ENCODE measurements around the gene CYGB. TPM values are rescaled to one million over a fixed set of nuclear protein-coding genes. Genes with fewer than 3 reads are reported as not detected.

CYGB gene
- 11.7 and 14.2 TPM in 2 replicates for total RNA-seq

DNA sequence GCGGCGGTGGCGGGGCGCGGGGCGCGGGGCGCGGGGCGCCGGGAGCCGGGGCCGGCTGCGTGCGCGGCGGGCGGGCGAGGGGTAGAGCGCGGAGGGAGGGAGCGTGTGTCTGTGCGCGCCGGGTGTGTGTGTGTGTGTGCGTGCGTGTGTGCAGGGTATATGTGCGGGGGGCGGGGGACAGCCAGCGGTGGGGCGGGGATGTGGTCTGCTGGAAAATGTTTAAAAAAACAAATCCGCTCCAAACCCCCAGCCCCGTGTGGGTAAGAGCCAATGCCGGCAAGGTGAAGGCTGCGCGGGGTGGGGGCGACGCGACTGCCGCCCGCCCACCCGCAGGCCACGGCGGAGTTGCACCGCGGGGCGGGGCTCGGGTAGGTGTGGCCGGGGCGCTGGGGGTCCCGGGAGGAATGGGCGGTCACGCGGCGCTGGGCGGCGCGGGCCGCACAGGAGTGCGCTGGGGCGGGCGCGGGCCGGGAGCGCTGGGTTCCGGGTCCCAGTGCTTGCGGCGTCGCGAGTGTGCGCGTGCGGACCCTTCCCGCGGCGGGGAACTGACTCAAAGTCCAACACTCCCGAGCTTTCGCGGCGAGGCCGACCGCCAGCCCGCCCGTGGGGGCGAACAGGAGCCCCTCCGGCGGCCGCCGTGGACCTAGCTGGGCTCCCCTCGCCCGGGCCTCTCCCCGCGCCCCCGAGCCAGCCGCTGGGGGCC lies at the start of gene CYGB:
CYGB (minus strand) TSS at position 132 of the 703 bp plus-strand sequence. CDS start 167 bp downstream, outside the sequence.
- DNase-seq (ENCODE audit: low read depth) = peak; percentile 86
- TF ChIP-seq, protein P1, sequence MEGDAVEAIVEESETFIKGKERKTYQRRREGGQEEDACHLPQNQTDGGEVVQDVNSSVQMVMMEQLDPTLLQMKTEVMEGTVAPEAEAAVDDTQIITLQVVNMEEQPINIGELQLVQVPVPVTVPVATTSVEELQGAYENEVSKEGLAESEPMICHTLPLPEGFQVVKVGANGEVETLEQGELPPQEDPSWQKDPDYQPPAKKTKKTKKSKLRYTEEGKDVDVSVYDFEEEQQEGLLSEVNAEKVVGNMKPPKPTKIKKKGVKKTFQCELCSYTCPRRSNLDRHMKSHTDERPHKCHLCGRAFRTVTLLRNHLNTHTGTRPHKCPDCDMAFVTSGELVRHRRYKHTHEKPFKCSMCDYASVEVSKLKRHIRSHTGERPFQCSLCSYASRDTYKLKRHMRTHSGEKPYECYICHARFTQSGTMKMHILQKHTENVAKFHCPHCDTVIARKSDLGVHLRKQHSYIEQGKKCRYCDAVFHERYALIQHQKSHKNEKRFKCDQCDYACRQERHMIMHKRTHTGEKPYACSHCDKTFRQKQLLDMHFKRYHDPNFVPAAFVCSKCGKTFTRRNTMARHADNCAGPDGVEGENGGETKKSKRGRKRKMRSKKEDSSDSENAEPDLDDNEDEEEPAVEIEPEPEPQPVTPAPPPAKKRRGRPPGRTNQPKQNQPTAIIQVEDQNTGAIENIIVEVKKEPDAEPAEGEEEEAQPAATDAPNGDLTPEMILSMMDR (IDR thresholded peaks at IDR 0.05; ENCODE audit: insufficient read depth, low read depth, low read length) = no peak
- peak within 1 kb of the TSS; percentile 72 for H3K4me3 ChIP-seq (ENCODE audit: low read depth, low read length)

DNA sequence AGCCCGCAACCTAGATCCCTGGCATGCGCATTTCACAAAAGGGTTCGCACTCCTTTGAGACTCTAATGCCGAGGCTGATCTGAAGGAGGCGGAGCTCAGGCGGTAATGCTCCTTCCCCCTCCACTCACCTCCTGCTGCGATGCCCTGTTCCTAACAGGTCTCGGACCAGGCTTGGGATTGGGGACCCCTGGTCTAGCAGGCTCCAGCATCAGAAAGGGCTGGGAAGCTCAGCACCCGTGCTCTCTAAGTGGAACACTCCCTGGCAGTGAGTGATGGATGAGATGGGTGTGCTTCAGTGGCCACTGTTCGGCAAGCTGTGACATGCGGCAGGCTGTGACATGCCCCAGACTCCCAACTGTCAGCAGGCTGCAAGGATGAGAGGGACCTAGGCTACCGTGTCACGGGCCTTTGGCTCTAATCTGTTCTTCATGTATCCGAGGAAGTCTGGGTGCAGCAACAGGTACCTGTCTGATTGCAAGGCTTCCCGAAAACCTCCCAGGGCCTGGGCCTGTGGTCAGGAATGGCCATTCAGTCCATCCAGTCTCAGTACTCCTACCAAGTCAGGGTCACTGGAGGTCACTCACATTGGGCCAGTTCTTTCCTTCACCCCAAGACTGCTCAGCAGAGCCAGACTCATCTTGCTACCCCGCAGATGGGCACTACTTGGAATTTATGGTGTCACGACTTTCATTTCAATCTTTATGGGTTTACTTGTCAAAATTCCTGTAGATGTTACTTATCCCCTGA lies 49.4 kb upstream of the CYGB start:
- no peak overlapping the region for H3K4me3 ChIP-seq (ENCODE audit: low read depth, low read length)
- TF ChIP-seq, protein P1 (IDR thresholded peaks at IDR 0.05; ENCODE audit: insufficient read depth, low read depth, low read length) = no peak
- DNase-seq (ENCODE audit: low read depth) = no peak

DNA sequence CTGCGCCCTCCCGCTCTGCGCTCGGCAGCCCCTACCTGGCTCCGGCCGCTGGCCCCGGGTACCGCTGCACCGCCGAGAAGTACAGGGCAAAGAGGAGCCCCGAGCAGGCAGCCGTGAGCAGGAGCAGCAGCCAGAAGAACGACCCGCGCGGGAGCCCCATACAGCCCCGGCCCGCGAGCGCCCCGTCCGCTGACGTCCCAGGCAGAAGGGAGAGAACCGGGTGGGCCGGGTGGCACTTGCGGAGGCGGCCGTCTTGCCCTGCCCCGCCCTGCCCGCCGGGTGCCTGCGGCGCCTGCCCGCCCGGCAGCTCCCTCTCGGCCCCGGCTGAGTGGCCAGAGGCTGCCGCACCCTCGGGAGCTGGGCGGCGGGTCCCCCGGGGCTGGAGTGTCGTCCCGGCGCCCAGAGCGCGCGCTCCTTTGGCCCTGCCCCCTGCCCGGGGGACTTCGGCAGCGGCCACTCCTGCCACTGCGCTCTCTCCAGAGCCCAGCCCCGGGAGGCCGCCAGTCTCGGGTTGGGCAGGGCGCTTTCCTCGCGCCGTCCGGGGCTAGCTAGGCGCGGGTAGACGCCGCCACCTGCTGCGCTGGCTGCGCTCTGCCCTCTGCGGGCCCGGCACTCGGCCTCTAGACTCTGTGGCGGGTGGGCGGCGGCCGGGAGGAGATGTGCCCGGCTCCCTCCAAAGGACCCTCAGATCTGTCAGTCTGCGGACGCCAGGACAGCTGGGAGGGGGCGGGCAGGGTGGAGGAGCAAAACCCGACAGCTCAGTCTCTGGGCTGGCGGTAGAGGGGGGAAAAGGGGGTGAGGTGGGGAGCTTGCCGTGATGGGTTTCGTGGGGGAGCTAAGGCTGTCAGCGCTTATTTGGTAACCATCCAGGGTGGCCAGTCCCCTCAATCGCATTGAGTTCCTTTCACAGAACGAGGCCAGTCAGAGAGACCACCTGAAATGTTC lies 48.4 kb upstream of the CYGB start, which contains the start of gene ST6GALNAC2:
ST6GALNAC2 (minus strand) TSS at position 212 of the 945 bp plus-strand sequence; CDS start at position 160, 52 bp downstream.
- H3K4me3 ChIP-seq (ENCODE audit: low read depth, low read length) = peak within 1 kb of the TSS; percentile 62
- TF ChIP-seq, protein P1 (IDR thresholded peaks at IDR 0.05; ENCODE audit: insufficient read depth, low read depth, low read length) = peak; percentile 39
- DNase-seq (ENCODE audit: low read depth) = peak; percentile 56

DNA sequence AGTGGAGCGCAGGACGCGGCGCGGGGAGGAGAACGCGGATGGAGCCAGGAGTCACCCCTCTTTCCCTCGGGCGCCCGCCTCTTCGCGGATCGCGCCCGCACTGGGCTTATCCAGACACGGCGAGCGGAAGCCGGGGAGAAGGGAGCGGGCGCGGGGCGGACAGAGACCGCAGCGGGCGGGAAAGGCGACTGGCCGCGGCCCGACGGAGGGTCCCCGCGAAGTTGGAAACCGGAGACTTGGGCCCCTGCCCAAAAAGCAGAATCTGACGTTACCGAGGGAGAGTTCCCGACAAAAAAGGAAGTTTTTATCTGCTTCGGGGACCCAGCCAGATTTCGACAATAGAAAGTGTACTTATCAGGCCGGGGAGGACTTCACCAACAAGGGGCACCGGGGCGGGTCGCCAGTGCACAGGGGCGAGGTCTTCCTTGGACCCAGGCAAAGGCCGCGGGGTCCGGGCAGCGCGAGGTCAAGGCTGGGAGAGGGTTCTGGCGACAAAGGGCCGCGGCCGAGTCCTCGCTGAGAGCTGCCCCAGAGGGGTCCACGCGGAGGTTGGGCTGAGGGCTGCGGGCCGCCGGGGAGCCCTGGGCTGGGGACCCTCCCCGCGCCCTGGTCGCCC lies 47.6 kb upstream of the CYGB start:
- H3K4me3 ChIP-seq (ENCODE audit: low read depth, low read length) = peak overlapping the region; percentile 62
- TF ChIP-seq, protein P1 (IDR thresholded peaks at IDR 0.05; ENCODE audit: insufficient read depth, low read depth, low read length) = no peak
- peak; percentile 32 for DNase-seq (ENCODE audit: low read depth)

DNA sequence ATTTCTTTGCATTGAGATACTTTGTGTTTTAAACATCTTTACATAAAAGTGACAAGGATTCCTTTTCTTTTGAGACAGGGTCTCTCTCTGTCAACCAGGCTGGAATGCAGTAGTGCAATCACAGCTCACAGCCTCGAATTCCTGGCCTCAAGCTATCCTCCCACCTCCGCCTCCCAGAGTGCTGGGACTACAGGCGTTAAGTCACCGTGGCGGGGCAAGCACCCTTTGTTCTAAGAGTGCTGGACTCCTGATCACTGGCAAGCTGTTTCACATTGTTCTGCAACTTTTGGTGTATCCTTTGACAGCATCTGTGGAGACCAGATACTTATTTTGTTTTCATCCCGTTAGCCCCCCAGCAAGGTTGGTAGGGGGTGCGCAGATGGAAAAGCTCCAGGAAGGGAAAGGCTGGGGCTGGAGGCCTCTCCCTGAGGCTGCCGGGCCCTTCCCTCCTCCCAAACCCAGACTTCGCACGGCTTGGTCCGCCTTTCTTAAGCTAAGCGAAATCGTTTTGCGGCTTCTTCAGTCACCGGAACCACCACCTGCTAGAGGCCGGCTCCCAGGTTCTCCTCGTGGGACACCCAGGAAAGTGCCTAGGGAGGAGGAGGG lies 47.0 kb upstream of the CYGB start:
- peak overlapping the region; percentile 62 for H3K4me3 ChIP-seq (ENCODE audit: low read depth, low read length)
- TF ChIP-seq, protein P1 (IDR thresholded peaks at IDR 0.05; ENCODE audit: insufficient read depth, low read depth, low read length) = no peak

More for the DNA sequence above, 47.0 kb upstream of the CYGB start:
- DNase-seq (ENCODE audit: low read depth) = no peak

All from fibroblast of villous mesenchyme (primary cell).